ENCODE results near the gene GRM4.

GRCh38 chr6:33992191-33992590, 153.7 kb downstream of the GRM4 start:
- TF ChIP-seq POLR2AphosphoS5 (IDR thresholded peaks at IDR 0.05; ENCODE audit: borderline replicate concordance, low read depth, low read length) (no peak), EZH2 (IDR thresholded peaks at IDR 0.05) (no peak)

All from SK-N-MC (cell line).